Measurements from ENCODE around the gene ZNF410.

The ZNF410 gene

GRCh38 chr14:73953731-73954130, 67.1 kb downstream of the ZNF410 start:
- DNase-seq (ENCODE audit: low read depth), result peak; percentile 25

GRCh38 chr14:73955674-73956073, 69.0 kb downstream of the ZNF410 start:
- DNase-seq (ENCODE audit: low read depth), result no peak

- no peak for DNase-seq (ENCODE audit: low read depth)
Observed at GRCh38 chr14:73958591-73958990, 71.9 kb downstream of the ZNF410 start.

GRCh38 chr14:73961192-73961591, 74.5 kb downstream of the ZNF410 start:
- DNase-seq (ENCODE audit: low read depth), result no peak

- no peak for DNase-seq (ENCODE audit: low read depth)
Observed at GRCh38 chr14:73965216-73965615, 78.6 kb downstream of the ZNF410 start.

- DNase-seq (ENCODE audit: low read depth), result no peak
Observed at GRCh38 chr14:73968885-73969284, 82.2 kb downstream of the ZNF410 start.

GRCh38 chr14:73973497-73973896, 86.8 kb downstream of the ZNF410 start:
- DNase-seq (ENCODE audit: low read depth), result no peak

GRCh38 chr14:73976125-73976524, 89.5 kb downstream of the ZNF410 start:
- DNase-seq (ENCODE audit: low read depth), result no peak

GRCh38 chr14:73977896-73978295, 91.2 kb downstream of the ZNF410 start:
- DNase-seq (ENCODE audit: low read depth), result no peak
